Small intestine (tissue), 7 donors: ENCODE data around the gene AFAP1L1. TPM values are rescaled to one million over a fixed set of nuclear protein-coding genes. Genes with fewer than 3 reads are reported as not detected.
"Not testable (repeated sequence)": the region's sequence is repeated elsewhere in the genome, so short reads cannot be mapped to it uniquely, and the experiment has no call there.

ENCODE experiments used
- DNase-seq, 2 donors: peaks; one replicate each; pipeline versions ENCODE4 v3.0.0 to v3.0.0-alpha.2; 2013
- FAIRE-seq: peaks from 2 replicates; lab custom pipeline; 2012; peaks lifted over from hg19 to GRCh38; lab: Jason Lieb, UNC
- H3K27ac ChIP-seq, 3 donors: one replicate each; pipeline ENCODE4 v1.5.1; 2013; ENCODE audit warnings: low read length in 2 of 3, mild to moderate bottlenecking in 2 of 3, control low read depth in 1 of 3, inconsistent platforms in 1 of 3, low read depth in 1 of 3, moderate library complexity in 1 of 3
- H3K27me3 ChIP-seq, 3 donors: one replicate each; pipeline ENCODE4 v1.6.1; 2013; ENCODE audit warnings: low read length in 3 of 3, inconsistent platforms in 1 of 3; ENCODE audit not compliant: control insufficient read depth in 3 of 3, insufficient read depth in 3 of 3
- H3K36me3 ChIP-seq, 3 donors: one replicate each; pipeline ENCODE4 v1.6.1; 2013; ENCODE audit warnings: low read length in 3 of 3, inconsistent platforms in 1 of 3, low read depth in 1 of 3, mild to moderate bottlenecking in 1 of 3, moderate library complexity in 1 of 3; ENCODE audit not compliant: control insufficient read depth in 3 of 3, insufficient read depth in 2 of 3
- H3K4me1 ChIP-seq, 3 donors: one replicate each; pipeline ENCODE4 v1.6.1; 2013; ENCODE audit warnings: low read length in 2 of 3, inconsistent platforms in 1 of 3, low read depth in 1 of 3, mild to moderate bottlenecking in 1 of 3, moderate library complexity in 1 of 3; ENCODE audit not compliant: control insufficient read depth in 3 of 3, insufficient read depth in 2 of 3
- H3K4me3 ChIP-seq, 3 donors: one replicate each; pipeline ENCODE4 v1.5.1; 2013; ENCODE audit warnings: low read length in 3 of 3, control low read depth in 1 of 3, inconsistent platforms in 1 of 3, low read depth in 1 of 3, mild to moderate bottlenecking in 1 of 3, moderate library complexity in 1 of 3
- H3K9me3 ChIP-seq, 2 donors: one replicate each; pipeline ENCODE4 v1.6.1; 2013; ENCODE audit warnings: low read depth in 1 of 2, low read length in 1 of 2; ENCODE audit not compliant: control insufficient read depth in 2 of 2, insufficient read depth in 1 of 2
- WGBS, 3 donors: extraction: QIAGEN DNeasy Blood & Tissue Kit; methylation state at CpG; one replicate each; pipeline ENCODE4 v1.1.7; 2013; 5-methylcytosine and 5-hydroxymethylcytosine counted together
- polyA plus RNA-seq, 4 donors: library from polyadenylated mRNA; stranded (reverse) in 3 of 4; unstranded in 1 of 4; fragments of 200-250 nt in 3 of 4; fragments of 120-200 nt in 1 of 4; gene quantifications; one replicate each; pipeline versions ENCODE4 v1.2.1 to v1.2.3, GENCODE V29; 2013
- donor health status: healthy with polysubstance abuse.
- donor health status: control.
- donor health status: control.
- donor health status: Bipolar disorder and iron deficiency.
- donor health status: healthy.

Gene AFAP1L1
- polyA plus RNA-seq, 4 donors: 1.6 to 8.5 (median 6.4) TPM; not detected in 1

- H3K4me3 ChIP-seq: no peak overlapping the region
- peaks cover 0 to 15% (median 0%) of the 10 kb centered on the region in 3 donors for H3K27me3 ChIP-seq
- no peak overlapping the region for H3K27ac ChIP-seq
- H3K9me3 ChIP-seq: peaks cover 0 to 10% of the 10 kb centered on the region in 2 donors
- FAIRE-seq (no peak), DNase-seq (no peak)
- no peaks in the 10 kb centered on the region for H3K36me3 ChIP-seq
- no peaks in the 10 kb centered on the region for H3K4me1 ChIP-seq
- 84 to 86% (median 86%) methylated on average over 7 of the region's 7 CpGs for WGBS, 3 donors
These were observed 6.6 kb upstream of the AFAP1L1 start for GRCh38 chr5:149265068-149265465.

- Histone ChIP-seq H3K4me1 (no peaks in the 10 kb centered on the region), H3K27ac (no peak overlapping the region), H3K4me3 (no peak overlapping the region), H3K9me3 (peaks cover 0 to 10% of the 10 kb centered on the region in 2 donors), H3K27me3 (peaks cover 0 to 15% (median 0%) of the 10 kb centered on the region in 3 donors), H3K36me3 (no peaks in the 10 kb centered on the region)
- DNase-seq: peak; percentile 8 to 11
- no peak for FAIRE-seq
- 24 to 33% (median 28%) methylated on average over 4 of the region's 4 CpGs for WGBS, 3 donors
These were observed 6.1 kb upstream of the AFAP1L1 start for GRCh38 chr5:149265597-149265996.

- no peak for DNase-seq
- no peak for FAIRE-seq
- Histone ChIP-seq H3K4me3 (no peak overlapping the region), H3K36me3 (no peaks in the 10 kb centered on the region), H3K9me3 (peaks cover 0 to 10% of the 10 kb centered on the region in 2 donors), H3K4me1 (no peaks in the 10 kb centered on the region), H3K27me3 (peaks cover 0 to 12% (median 7%) of the 10 kb centered on the region in 3 donors), H3K27ac (no peak overlapping the region)
- 87 to 91% (median 88%) methylated on average over 9 of the region's 9 CpGs for WGBS, 3 donors
These were observed 4.3 kb upstream of the AFAP1L1 start for GRCh38 chr5:149267241-149267973.

- 51 to 56% (median 51%) methylated on average over 6 of the region's 6 CpGs for WGBS, 3 donors
- DNase-seq (peak; percentile 51 to 56), FAIRE-seq (no peak)
- H3K27ac ChIP-seq: no peak overlapping the region
- no peaks in the 10 kb centered on the region for H3K36me3 ChIP-seq
- H3K4me1 ChIP-seq: peaks cover 0 to 13% (median 0%) of the 10 kb centered on the region in 3 donors
- peaks cover 0 to 10% of the 10 kb centered on the region in 2 donors for H3K9me3 ChIP-seq
- H3K4me3 ChIP-seq: no peak overlapping the region
- peaks cover 2 to 7% (median 6%) of the 10 kb centered on the region in 3 donors for H3K27me3 ChIP-seq
These were observed 2.6 kb upstream of the AFAP1L1 start for GRCh38 chr5:149268928-149269557.

GRCh38 chr5:149271195-149271715 lies 404 bp upstream of the AFAP1L1 start:
- Histone ChIP-seq H3K27me3 (peaks cover 0 to 7% (median 2%) of the 10 kb centered on the region in 3 donors), H3K4me3 (peak overlapping the region; percentile 39 to 51 (median 50)), H3K27ac (peak overlapping the region in 2 of 3 donors; percentile 26 to 68), H3K4me1 (peaks cover 0 to 16% (median 0%) of the 10 kb centered on the region in 3 donors), H3K9me3 (peaks cover 0 to 10% of the 10 kb centered on the region in 2 donors), H3K36me3 (no peaks in the 10 kb centered on the region)
- FAIRE-seq (no peak), DNase-seq (peak in 1 of 2 donors; percentile 76)
- WGBS, 3 donors: 6 to 9% (median 7%) methylated on average over 36 to 40 of the region's 40 CpGs

- not testable (repeated sequence) for FAIRE-seq, DNase-seq, H3K27me3 ChIP-seq, H3K27ac ChIP-seq, H3K36me3 ChIP-seq
- H3K4me3 ChIP-seq: peak overlapping the region in 1 of 3 donors; percentile 63
- WGBS, 3 donors: 55 to 67% (median 60%) methylated on average over 16 of the region's 16 CpGs
- H3K4me1 ChIP-seq: peaks cover 0 to 16% (median 0%) of the 10 kb centered on the region in 3 donors
- H3K9me3 ChIP-seq: peaks cover 0 to 10% of the 10 kb centered on the region in 2 donors
These were observed 1.1 kb downstream of the AFAP1L1 start for GRCh38 chr5:149272781-149273180.

- Histone ChIP-seq H3K27me3 (peaks cover 0 to 7% (median 2%) of the 10 kb centered on the region in 3 donors), H3K4me3 (peak overlapping the region in 1 of 3 donors; percentile 63), H3K4me1 (peaks cover 0 to 16% (median 0%) of the 10 kb centered on the region in 3 donors), H3K27ac (peak overlapping the region in 1 of 3 donors; percentile 50), H3K9me3 (peaks cover 0 to 6% of the 10 kb centered on the region in 2 donors), H3K36me3 (no peaks in the 10 kb centered on the region)
- FAIRE-seq (no peak), DNase-seq (peak in 1 of 2 donors; percentile 10)
- 49 to 77% (median 72%) methylated on average over 5 of the region's 5 CpGs for WGBS, 3 donors
These were observed 1.6 kb downstream of the AFAP1L1 start for GRCh38 chr5:149273237-149273636.

- H3K27me3 ChIP-seq: peaks cover 0 to 7% (median 2%) of the 10 kb centered on the region in 3 donors
- WGBS, 3 donors: 28 to 54% (median 42%) methylated on average over 3 of the region's 3 CpGs
- H3K27ac ChIP-seq: peak overlapping the region in 1 of 3 donors; percentile 50
- FAIRE-seq (no peak), DNase-seq (peak; percentile 60 to 81)
- H3K9me3 ChIP-seq: peaks cover 0 to 3% of the 10 kb centered on the region in 2 donors
- H3K36me3 ChIP-seq: no peaks in the 10 kb centered on the region
- peaks cover 0 to 16% (median 0%) of the 10 kb centered on the region in 3 donors for H3K4me1 ChIP-seq
- no peak overlapping the region for H3K4me3 ChIP-seq
These were observed 2.3 kb downstream of the AFAP1L1 start for GRCh38 chr5:149273950-149274349.
